GM10248 (cell line): ENCODE measurements around the gene SEC22C.

Experiments
- CTCF ChIA-PET: fragments of 300-600 bp; sonication (Branson Sonifier 250); formaldehyde crosslinking; extraction: SDS; loops from one replicate; lab custom pipeline; 2021; ENCODE audit warnings: antibody characterized with exemption; lab: Yijun Ruan, JAX
- POLR2A ChIA-PET: fragments of 350-650 bp; sonication (Branson Sonifier 250); formaldehyde crosslinking; extraction: SDS; loops from one replicate; lab custom pipeline; 2020; ENCODE audit warnings: antibody characterized with exemption; lab: Yijun Ruan, JAX
- DNase-seq: peaks from one replicate; pipeline ENCODE4 v3.0.0; 2012; ENCODE audit errors: extremely low spot score
- TF ChIP-seq, protein P1 (sequence below): IDR thresholded peaks from 2 replicates; pipeline ENCODE4 v1.5.1; 2012; ENCODE audit warnings: mild to moderate bottlenecking, low read depth; ENCODE audit errors: extremely low read depth, missing control alignments, control extremely low read depth

The SEC22C gene

DNA sequence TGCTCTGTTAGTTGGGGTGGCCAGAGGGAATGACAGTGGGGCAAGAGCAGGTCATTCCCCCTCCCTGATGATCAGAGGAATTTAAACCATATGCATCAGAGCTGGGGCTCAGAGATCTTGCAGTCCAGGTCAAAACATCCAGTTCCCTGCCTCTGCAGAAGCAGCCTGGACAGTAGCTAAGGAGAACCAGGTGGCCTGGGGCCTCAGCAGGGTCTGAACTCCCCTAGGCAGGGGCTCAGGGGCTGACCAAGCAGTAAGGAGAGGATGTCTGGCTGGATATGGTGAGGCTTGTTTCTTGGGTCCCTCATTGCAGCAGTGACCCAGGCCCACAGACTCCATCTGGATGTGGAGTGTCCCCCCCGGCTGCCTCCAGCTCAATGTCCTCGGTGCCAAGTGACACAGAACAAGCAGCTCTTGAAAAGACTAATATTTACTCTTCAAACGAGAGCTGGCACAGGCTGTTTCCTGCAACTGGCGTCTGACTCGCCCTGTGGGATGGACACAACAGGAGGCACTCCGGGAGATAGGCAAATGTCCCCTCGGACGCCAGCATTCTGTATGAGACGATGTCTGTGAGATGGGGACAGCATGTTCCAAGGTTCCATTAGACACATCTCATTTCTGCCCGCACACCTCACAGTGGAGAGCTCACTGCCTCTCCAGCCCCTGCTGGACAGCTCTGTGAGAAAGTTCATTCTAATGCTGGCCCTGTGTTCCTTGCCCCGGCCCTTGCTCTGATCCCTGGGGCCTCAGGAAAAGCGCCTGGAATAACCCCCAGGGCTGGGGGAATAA lies 37.1 kb downstream of the SEC22C start:
- TF ChIP-seq, protein P1, sequence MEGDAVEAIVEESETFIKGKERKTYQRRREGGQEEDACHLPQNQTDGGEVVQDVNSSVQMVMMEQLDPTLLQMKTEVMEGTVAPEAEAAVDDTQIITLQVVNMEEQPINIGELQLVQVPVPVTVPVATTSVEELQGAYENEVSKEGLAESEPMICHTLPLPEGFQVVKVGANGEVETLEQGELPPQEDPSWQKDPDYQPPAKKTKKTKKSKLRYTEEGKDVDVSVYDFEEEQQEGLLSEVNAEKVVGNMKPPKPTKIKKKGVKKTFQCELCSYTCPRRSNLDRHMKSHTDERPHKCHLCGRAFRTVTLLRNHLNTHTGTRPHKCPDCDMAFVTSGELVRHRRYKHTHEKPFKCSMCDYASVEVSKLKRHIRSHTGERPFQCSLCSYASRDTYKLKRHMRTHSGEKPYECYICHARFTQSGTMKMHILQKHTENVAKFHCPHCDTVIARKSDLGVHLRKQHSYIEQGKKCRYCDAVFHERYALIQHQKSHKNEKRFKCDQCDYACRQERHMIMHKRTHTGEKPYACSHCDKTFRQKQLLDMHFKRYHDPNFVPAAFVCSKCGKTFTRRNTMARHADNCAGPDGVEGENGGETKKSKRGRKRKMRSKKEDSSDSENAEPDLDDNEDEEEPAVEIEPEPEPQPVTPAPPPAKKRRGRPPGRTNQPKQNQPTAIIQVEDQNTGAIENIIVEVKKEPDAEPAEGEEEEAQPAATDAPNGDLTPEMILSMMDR: no peak
- no peak for DNase-seq
- ChIA-PET CTCF (interaction anchor here (1.0 to 5.7 kb wide), 4 partner anchors 15 to 295 kb away, joined by 3 to 49 read pairs (median 3); no protein-coding TSS in a partner anchor), POLR2A (interaction anchor here (0.5 kb wide), 1 partner anchor 127 kb away, joined by 3 read pairs; no protein-coding TSS in a partner anchor)

GRCh38 chr3:42541079-42541478 lies 40.7 kb downstream of the SEC22C start:
- ChIA-PET POLR2A (no interaction called here), CTCF (interaction anchor here (1.1 to 11.7 kb wide), 8 partner anchors 9 to 311 kb away, joined by 3 to 95 read pairs (median 4); no protein-coding TSS in a partner anchor)
- TF ChIP-seq, protein P1: no peak
- no peak for DNase-seq

DNA sequence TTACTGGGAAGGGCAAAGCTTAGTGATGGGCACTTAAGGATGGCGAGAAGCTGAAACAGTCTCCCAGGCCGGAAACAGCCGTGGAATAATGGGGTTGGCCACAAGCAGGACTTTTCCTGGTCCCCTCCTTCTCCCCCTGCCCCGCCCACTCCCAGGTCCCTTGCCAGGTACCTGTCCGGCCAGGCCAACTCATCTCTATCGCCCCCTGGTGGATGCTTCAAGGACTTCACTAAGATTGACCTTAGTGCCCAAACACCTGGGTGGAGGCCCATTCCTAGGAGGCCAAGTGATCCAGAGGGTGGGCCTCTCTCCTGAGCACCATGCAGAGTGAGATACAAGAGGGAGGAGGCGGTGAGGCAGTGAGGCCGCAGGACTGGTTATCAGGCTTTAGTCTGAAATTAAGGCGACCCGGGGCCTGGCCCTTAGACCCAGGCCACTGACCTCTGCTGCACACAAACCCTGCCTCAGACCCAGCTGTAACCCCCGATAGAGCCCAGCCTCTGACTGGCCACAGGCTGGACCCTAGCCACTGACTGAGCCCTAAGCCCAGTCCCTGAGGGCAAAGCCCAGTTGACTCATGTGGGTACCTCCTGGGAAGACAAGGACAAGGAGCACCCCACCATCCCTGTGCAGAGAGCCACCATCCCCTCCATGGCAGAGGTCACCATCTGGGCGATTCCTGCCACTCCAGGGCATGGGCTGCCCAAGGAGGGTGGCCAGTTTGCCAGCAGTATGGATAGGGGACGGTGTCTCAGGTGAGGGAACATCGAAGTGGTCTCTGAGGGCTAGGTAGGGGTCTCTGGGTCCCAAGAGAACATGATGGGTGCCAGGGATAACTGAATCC lies 41.7 kb downstream of the SEC22C start:
- DNase-seq: peak; percentile 81
- ChIA-PET CTCF (interaction anchor here (0.6 to 11.7 kb wide), 14 partner anchors 8 to 324 kb away, joined by 3 to 95 read pairs (median 4); partner anchors contain the start of gene VIPR1), POLR2A (no interaction called here)
- TF ChIP-seq, protein P1: peak; percentile 80

GRCh38 chr3:42537350-42537749 lies 44.4 kb downstream of the SEC22C start:
- TF ChIP-seq, protein P1: no peak
- no peak for DNase-seq
- ChIA-PET POLR2A (no interaction called here), CTCF (interaction anchor here (0.7 to 11.7 kb wide), 8 partner anchors 12 to 645 kb away, joined by 3 to 95 read pairs (median 4); no protein-coding TSS in a partner anchor)

GRCh38 chr3:42535981-42536784 lies 45.6 kb downstream of the SEC22C start:
- CTCF ChIA-PET: interaction anchor here (1.2 to 11.7 kb wide), 10 partner anchors 11 to 643 kb away, joined by 3 to 95 read pairs (median 4); no protein-coding TSS in a partner anchor
- POLR2A ChIA-PET: no interaction called here
- peak; percentile 59 for DNase-seq
- TF ChIP-seq, protein P1: peak; percentile 33
